GM18519 (cell line): ENCODE results near the gene LHX8.
"Not testable (repeated sequence)": the region's sequence is repeated elsewhere in the genome, so short reads cannot be mapped to it uniquely, and the experiment has no call there.

Experiments used
- ATAC-seq: cut with Tn5 transposase; IDR thresholded peaks from one replicate; pipeline ENCODE4 v1.9.1; 2021; ENCODE audit warnings: mild to moderate bottlenecking, moderate library complexity; ENCODE audit not compliant: unreplicated experiment, low FRiP score

The LHX8 gene

GRCh38 chr1:75133750-75134646 is at the start of gene LHX8:
Gene LHX8, plus strand, starts transcription at chr1:75134388. Its CDS starts 2,227 bp downstream, at chr1:75136615.
- no peak for ATAC-seq

GRCh38 chr1:75085931-75086330 is 48.3 kb upstream of the LHX8 start:
- no peak for ATAC-seq

- ATAC-seq, result no peak
Measured at GRCh38 chr1:75087278-75087677, 46.9 kb upstream of the LHX8 start.

- ATAC-seq, result no peak
Measured at GRCh38 chr1:75092141-75092540, 42.0 kb upstream of the LHX8 start.

GRCh38 chr1:75097654-75098053 is 36.5 kb upstream of the LHX8 start:
- ATAC-seq, result no peak

- no peak for ATAC-seq
Measured at GRCh38 chr1:75099581-75099980, 34.6 kb upstream of the LHX8 start.

- ATAC-seq, result no peak
Measured at GRCh38 chr1:75100481-75101092, 33.6 kb upstream of the LHX8 start.

GRCh38 chr1:75112362-75112951 is 21.7 kb upstream of the LHX8 start:
- not testable (repeated sequence) for ATAC-seq

- ATAC-seq, result no peak
Measured at GRCh38 chr1:75115654-75116053, 18.5 kb upstream of the LHX8 start.

- ATAC-seq, result no peak
Measured at GRCh38 chr1:75123756-75124155, 10.4 kb upstream of the LHX8 start.

- ATAC-seq, result no peak
Measured at GRCh38 chr1:75124510-75124909, 9.7 kb upstream of the LHX8 start.

- ATAC-seq, result no peak
Measured at GRCh38 chr1:75125161-75125726, 8.9 kb upstream of the LHX8 start.

GRCh38 chr1:75126611-75127101 is 7.5 kb upstream of the LHX8 start:
- no peak for ATAC-seq

- ATAC-seq, result no peak
Measured at GRCh38 chr1:75127916-75128717, 6.1 kb upstream of the LHX8 start.

GRCh38 chr1:75129660-75129982 is 4.6 kb upstream of the LHX8 start:
- no peak for ATAC-seq

- no peak for ATAC-seq
Measured at GRCh38 chr1:75129983-75130789, 4.0 kb upstream of the LHX8 start.

GRCh38 chr1:75130865-75131564 is 3.2 kb upstream of the LHX8 start:
- ATAC-seq, result no peak

- ATAC-seq, result no peak
Measured at GRCh38 chr1:75131565-75132241, 2.5 kb upstream of the LHX8 start.
